Activated CD4-positive, CD25-positive, alpha-beta regulatory T cell treated with anti-CD3 and anti-CD28 coated beads, Interleukin-2, amount 50 U/mL, for 72 hours (primary cell): ENCODE results near the gene PIK3R1.

Source experiments
- DNase-seq: peaks from one replicate; pipeline ENCODE4 v3.0.0; 2021

PIK3R1 gene

DNA sequence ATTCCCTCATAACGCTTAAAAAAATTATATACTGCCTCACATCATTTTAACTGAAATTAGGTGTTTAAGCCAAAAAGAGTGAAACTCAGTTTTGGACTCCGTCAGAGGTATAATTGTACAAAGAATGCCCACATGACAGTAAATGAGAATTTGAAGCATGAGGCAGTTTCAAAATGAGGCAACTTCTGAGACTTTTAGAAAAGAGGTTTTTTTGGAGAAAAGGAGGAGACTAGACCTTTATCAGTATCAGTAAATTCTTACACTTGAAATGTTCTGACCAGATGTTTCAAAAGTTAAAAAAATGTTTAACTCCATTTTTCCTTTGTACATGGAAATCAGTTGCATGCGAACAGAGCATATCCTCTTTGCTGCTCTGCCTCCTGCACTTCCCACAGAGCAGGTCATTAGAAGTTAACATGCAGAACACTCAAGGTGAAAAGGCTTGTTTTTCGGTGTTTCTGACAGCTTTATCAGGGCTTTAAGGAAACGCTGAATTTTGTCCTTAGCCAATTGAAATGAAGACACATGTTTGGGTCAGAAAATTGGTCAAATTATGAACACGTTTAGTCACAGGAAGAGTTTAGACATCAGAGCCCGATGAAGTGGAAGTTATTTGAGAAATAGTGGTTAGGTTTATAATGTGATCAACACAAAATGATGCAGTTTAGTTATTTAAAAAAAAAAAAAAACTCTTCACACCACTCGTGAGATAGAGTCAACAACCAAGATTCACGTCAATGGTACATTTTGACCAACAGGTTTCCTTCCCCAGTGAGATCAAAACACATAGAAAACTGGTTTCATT lies 59.5 kb downstream of the PIK3R1 start:
- no peak for DNase-seq

DNA sequence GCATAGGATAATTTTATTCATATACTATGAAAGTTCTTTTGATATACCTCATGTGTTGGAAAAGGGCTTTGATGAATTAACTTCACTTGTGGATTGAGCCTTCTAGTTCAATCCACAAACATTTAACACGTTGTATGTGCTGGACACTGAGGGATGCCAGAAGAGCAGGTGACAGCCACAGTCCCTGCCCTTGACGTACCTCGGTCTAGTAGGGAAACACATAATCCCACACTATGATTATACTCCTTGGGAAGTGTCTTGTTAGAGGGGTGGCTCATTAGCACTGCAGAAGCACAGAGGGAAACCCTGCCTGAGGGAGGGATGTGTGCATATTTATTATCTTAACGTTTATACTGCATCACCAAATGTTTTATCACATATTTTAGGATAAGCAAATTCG lies 61.2 kb downstream of the PIK3R1 start:
- no peak for DNase-seq

DNA sequence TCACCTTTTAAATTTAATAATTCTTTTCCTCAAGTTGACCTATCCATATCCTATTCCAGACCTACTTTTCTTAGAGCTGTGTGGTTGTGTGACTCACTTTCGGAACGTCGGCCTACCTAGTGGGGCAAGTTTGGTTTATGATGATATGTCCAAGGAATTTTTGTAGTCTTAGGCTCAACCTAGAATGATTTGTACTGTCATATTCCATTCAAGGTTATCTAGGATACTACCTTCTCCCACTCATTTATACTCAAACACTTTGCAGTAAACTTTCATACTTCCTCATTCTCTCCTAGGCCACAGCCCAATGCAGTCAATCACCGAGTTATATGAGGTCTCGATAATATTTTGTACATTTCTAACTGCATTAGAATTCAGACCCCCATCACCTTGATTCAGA lies 61.9 kb downstream of the PIK3R1 start:
- DNase-seq: no peak

DNA sequence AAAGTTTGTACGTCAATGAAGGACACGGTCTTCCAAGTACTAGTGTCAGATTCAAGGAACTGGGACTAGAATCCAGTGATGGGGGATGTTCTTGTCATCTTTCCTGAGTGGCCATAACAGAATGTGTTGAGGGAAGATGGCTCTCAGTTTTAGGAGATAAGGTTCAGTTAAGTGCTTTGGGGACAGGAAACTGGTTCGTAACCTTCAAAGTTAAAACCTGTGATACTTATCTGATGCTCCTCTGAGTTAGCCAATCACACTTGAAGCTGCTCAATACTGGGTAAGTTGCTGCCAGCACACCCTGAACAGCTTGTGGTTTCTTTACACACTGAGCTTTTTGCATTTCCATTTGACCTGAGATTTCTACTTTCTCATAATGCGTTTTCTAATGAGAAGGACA lies 64.4 kb downstream of the PIK3R1 start:
- no peak for DNase-seq

DNA sequence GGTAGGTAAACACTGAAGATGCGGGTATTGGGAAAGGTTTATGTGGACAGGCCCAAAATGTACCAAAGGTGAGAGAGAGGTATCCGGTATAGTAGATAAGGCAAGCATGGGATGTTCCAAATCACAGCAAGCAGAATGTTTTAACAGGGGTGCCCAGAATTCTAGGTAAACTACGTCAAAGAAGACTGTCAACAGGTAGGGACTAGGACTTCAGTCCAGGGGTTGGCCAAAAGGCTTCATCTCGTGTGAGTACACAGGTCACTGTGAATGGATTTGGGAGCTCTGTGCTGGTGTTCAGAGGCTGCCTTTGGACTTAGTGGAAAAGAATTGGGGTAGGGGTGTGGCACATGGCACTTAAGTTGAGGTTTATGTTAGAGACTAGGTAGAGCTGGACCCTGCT lies 66.4 kb downstream of the PIK3R1 start:
- DNase-seq: no peak

DNA sequence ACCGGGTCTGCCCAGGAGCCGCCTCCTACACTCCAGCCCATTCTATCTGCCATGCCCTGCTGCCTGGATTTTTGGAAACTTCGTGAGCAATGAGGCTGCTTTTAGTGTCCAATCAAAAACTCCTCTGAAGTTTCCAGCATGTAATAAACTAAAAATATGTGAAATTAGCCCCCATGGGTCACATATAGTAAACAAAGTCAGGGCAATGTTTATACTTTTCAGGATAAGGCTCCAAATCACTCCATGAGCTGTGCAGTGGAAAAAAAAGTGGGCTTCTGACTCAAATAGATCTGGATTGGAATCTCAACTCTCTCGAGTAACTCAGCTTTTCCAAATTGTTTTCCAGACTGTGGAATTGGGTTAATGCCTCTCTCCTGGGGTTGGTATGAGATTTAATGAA lies 68.2 kb downstream of the PIK3R1 start:
- DNase-seq: no peak

DNA sequence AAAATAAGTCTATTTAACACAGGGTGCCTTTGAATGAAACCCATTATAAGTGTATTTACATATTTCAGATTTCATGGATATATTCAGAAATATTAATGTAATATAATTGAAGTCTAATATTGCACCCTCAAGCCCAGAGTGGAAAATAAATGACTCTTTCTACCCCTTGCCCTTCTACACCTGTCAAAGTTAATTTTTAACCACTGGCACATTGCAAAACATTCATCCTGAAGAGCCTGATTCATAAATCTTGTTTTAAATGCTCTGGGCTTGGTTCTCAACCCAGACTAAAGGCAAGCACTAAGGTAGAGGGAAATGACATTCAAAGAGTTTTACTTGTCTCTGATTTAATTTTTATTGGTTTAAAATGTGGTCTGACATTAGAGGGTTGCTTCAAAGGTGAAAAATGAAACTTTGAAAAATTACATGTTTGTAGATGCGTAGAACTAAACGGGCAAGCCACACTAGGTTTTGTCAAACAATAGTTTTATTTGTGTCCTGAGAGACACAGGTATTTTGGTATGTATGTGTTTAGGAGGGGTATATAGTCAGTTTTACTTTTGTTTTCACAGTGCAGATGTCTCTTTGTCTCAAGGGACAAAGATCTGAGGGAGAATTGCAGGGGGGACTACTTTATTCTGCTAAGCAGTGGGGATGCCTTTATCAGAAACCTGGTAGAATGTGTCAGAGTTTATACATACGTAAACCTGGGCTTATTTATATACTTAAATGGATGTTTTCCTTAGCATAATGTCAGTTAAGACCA lies 69.7 kb downstream of the PIK3R1 start:
- DNase-seq: no peak

DNA sequence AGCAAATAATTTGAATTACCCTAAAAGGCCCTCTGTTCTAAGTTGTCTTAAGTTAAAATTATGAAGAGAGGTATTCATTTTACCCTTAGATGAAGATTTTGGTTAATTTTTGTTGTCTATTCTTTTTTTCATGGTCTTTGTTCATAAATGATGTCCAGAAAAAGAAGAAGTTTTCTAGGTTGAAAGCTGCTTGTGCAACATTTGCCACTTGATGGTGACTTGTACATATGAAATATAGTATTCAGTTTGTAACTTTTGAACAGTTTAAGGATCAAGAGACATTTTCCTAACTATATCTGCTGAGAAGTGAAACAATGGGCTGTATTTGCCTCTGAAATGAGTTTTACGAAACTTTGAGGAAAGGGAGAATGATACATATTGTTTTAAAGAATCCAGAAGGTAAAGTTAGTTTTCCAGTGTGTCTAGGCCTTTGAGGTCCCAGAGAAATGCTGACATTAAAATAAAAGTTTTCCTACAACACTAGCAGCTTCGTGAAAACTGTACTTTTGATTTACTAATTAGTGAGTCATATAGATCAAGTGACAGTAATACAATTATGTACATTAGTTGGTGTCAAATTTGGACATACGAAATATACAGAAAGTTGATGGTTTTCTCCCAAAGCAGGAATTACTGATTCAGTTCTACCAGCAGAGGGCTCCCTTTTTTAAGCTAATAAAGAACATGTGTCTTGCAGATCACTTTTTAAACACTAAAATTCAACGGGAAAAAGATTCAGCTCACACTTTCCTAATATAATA lies 70.5 kb downstream of the PIK3R1 start:
- DNase-seq: no peak

DNA sequence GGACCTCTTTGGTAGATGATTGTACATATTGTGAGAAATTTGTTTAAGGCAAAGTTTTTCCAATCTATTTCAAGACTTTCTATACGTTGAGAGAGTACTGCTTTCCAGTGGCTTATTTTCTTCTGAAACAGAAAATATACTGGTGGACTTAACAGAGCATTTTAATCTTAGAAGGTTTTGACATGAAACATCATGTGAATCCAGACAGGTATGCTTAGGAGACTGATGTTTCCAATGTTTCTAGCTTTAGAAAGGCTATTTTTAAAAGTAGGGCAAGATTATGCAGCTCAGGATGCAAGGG lies 71.0 kb downstream of the PIK3R1 start:
- DNase-seq: no peak

DNA sequence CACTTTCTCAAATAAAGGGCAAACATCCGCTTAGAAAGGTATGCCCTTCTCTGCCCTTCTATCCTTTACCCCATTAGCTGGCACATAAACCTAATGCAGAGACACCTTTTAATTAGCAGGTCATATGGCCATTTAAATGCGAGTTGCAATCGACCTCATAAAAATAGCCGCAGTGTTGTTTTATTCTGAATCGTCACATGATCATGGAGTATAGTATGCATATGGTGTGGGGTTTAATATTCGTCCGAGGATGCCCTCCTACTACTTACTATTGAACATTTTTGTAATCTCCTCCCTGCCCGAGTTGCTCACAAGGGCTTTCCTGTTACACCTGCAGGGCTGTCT lies 72.0 kb downstream of the PIK3R1 start:
- DNase-seq: no peak

DNA sequence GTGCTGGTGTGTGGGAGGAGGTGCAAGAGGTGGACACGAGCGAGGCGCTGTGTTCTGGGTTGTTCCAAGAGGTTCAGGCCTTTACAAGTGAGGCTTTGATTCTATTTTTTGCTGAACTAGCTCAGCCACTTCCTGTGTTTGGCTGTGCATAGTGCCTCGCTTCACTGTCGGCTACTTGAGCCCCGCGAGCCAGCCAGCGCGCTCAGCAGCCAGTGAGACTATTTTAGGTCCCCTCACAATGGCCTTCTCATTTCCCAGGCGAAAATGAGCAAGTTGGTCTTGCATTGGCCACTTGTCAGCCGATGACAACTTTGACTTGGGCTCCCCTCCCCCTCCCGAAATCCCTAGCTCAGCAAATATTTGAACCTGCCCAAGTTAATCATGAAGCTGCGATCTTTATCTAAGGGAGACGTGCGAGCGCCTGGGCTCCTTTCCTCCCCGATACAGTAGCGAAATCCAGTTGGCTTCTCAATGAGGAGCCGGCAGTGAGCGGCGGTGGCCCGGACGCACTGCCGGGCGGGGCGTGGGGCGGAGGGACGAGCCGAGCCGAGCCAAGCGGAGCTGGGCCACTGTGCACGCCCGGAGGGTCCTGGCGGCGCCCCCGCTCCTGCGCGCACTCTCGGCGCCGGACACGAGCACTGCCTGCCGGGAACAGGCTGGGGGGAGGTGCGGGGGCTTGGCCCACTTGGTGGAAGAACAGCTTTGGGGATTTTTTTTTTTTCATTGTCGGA lies 72.6 kb downstream of the PIK3R1 start:
- DNase-seq: peak; percentile 61

DNA sequence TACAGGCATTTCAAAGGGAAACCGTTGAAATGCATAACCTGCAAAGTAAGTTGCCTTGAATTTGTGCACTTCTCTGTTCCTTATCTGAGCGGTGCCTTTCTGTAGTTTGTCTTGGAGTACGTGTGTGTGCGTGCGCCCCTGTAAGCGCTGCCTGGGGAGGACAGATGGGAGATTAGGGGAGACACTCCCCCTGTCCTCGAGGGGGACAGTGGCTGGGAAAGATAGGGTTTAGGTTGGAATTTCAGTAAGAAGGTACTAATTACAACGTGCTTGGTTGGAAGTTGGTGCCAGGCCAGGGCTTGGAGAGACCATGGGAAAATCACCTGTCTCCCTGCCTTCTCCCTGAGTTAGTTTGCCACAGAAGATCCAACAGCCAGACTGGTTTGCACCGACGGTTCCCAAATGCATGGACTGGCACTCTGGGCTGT lies 73.2 kb downstream of the PIK3R1 start:
- no peak for DNase-seq

DNA sequence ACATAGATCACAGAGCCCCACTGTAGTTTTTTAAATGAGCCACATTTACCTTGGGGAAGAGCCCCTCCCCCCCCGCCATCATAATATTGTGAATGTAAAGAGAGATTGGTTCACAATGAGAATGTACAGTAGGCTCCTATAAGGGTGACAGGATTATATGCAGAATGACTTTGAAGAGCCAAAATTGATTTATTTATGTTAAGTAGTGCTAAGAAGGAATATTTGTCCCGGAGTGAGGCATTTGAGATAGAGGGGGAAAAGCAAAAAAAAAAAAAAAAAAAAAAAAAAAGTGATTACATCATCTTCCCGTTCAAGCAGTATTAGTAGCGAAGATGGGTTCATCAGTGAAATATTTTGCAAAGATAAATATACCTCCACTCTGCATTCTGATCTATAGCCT lies 73.9 kb downstream of the PIK3R1 start:
- DNase-seq: no peak

DNA sequence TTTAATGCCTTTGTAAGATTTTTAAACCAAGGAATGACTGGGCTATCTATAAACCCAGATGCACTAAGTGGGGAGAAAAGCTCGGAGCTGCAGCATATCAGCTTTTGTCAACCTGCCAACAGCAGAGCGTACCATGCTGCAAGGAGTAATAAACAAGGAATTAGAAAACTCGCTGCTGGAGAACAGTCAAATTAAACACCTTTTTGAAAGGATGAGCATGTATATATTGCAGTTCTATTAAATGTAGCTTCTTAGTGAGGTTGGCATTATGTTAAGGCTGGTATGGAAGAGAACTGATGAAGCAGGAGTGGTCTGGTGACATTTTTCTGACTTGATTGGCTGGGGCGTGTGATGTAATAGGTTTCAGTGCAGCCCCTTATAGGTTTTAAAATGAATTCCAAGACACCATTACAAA lies 74.7 kb downstream of the PIK3R1 start:
- no peak for DNase-seq

DNA sequence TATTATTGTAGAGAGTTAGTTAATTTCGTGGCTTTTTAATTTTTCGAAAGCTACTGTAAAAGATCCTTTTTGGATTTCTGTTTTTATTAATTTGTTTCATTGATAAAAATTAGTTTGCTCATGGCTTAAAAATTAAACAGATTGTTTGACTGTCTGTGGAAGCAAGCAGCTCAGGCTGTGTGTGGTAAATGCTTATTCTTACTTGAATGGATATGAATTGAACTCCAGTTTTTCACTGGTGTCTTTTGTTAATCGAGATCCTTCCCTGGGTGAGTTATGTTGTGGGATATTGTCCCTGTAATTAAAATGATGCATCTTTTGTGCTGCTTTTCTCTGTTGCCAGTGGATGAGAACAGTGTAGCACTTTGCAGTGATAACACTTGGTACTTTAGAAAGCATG lies 75.3 kb downstream of the PIK3R1 start:
- DNase-seq: no peak

DNA sequence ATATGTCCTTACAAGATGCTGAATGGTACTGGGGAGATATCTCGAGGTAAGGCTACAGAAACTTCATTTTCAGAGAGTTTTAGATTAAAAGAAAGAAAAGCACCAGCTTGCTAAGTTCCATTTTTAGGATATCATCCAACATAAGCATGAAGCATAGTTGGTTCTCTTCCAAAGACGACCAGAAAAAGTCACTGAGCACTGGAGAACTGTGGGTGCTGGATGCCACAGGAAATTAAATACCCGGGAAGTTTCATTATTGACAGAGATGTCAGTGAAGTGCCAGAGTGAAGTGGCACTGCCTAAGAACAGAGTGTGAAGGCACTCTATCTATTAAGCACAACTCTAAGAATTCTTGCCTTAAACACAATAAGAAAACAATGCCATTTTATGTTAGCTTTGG lies 76.8 kb downstream of the PIK3R1 start:
- DNase-seq: no peak

DNA sequence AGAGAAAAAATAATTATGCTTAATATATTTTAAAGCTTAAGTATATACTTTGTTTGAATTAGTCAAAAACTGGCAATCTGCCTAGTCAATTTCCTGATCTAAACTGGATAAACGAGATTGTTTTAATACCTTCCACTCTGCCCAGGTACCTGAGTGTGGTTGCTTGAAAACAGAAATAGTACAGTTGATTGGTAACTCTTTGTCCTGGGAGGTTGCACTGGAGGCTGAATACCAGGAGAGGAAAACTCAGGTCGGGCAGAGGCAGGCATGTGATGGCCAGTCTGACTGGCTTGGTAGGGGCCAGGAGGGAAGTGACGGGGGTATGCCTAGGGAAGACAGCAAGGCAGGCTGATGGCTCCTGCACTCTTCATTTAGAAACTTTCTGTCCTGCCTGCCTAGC lies 80.2 kb downstream of the PIK3R1 start:
- DNase-seq: no peak

DNA sequence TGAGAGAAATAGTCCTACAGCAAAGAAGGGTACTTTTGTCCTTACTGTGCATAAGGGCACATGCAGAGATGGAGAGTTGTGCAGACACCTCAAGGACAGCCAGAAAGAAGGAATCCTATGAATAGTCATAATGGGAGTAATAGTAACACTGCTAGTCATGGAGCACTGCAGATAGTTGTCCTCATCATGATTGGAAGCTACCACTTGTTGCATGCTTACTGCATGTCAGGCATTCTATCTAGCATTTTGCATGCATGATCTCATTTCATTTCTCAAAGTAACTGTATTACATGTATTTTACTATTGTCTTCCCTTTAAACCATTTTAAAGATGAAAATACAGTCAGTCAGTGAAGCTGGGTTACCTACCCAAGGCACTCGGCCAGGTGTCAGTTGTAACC lies 81.3 kb downstream of the PIK3R1 start:
- DNase-seq: no peak

DNA sequence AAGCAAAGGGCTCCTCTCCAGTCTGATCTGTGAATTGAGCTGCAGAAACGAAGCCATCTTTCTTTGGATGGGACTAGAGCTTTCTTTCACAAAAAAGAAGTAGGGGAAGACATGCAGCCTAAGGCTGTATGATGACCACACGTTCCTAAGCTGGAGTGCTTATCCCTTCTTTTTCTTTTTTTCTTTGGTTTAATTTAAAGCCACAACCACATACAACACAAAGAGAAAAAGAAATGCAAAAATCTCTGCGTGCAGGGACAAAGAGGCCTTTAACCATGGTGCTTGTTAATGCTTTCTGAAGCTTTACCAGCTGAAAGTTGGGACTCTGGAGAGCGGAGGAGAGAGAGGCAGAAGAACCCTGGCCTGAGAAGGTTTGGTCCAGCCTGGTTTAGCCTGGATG lies 82.1 kb downstream of the PIK3R1 start:
- no peak for DNase-seq

DNA sequence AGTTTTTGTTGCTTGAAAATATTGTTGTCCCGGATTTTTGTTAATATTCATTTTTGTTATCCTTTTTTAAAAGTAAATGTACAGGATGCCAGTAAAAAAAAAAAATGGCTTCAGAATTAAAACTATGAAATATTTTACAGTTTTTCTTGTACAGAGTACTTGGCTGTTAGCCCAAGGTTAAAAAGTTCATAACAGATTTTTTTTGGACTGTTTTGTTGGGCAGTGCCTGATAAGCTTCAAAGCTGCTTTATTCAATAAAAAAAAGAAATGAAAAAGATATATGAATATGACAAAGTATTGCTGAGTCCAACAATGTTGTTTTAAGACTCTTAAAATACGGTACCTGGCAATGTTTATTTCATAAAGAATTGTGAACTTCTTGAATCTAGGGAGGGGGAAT lies 82.9 kb downstream of the PIK3R1 start:
- no peak for DNase-seq

DNA sequence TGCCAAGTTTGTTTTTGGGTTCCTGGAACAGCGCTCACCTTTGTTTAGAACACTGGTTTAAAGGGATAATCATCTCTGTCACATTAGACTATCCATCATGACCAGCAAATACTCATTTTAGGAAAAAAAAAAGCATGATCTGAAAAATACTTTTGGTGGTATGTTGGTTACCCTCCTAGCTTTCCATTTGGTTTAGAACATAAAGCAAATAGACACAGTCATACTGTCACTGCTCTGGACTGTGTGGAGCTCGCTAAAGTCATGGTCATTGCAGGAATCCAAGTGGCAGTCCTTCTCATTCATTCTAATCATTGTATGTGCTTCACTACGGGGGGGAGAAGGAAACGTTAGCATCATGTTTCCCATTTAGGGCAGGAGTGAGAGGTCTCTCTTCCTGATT lies 83.5 kb downstream of the PIK3R1 start:
- no peak for DNase-seq

DNA sequence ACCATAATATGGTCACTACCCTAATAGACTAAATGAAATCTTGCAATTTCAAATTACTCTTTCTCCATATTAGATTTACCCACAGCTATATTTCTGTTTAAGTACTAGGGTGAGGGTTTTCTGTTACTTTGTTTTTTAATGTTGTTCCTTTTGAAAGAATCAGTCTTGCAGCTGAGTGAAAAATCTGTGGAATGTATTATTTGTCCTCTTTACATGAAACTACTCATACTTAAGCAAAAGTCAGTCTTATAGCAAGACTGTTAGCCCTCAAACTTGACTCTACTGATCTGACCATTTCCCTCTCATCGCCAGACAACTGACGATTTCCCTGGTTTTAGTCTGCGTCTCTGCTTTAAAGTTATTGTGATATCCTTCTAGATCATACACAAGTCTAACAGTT lies 84.0 kb downstream of the PIK3R1 start:
- DNase-seq: no peak

DNA sequence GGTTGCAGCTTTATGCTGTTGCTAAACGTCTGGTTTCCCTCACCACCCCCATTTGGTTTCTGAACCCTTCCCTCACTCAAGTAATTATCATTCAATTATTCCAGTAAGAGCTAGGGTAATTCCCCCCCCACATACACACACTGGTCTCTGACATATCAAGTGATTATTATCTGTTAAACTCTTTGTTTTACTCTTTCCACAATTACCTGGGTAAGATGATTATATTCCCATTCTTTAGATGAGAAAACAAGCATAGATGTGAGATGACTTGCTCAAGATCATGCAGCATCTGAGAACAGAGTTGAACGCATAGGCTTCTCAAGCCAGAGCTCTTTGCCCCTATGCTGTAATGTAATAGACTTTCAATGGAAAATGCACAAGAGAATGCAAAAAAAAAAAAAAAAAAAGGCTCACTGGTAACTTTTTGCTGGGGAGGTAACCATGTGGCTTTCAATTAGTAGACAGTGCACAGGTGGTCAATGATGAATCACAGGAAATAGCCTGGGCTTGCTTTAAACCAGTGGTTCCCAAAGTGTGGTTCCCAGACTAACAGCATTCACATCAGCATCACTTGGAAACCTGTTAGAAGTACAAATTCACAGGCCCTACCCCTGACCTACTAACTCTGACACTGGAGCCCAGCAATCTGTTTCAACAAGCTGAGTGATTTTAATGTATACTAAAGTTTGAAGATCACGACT lies 87.6 kb downstream of the PIK3R1 start:
- no peak for DNase-seq
